Stimulated activated CD8-positive, alpha-beta memory T cell treated with anti-CD3 and anti-CD28 coated beads, Interleukin-15, amount 100 ng/mL, for 4 hours (primary cell): ENCODE measurements around the gene SYNGAP1.

Experiments used
- DNase-seq, 2 donors: peaks; one replicate each; pipeline ENCODE4 v3.0.0-alpha.2; 2020; ENCODE audit warnings: low read depth in 2 of 2

Gene SYNGAP1

GRCh38 chr6:33438978-33439594 lies 19.2 kb downstream of the SYNGAP1 start:
- DNase-seq: no peak

GRCh38 chr6:33439956-33440648 lies 20.2 kb downstream of the SYNGAP1 start:
- no peak for DNase-seq

- DNase-seq: no peak
Observed at GRCh38 chr6:33440649-33441309, 20.9 kb downstream of the SYNGAP1 start.

GRCh38 chr6:33441457-33441856 lies 21.6 kb downstream of the SYNGAP1 start:
- DNase-seq: no peak

- no peak for DNase-seq
Observed at GRCh38 chr6:33442283-33442682, 22.4 kb downstream of the SYNGAP1 start.

- DNase-seq: no peak
Observed at GRCh38 chr6:33443025-33443424, 23.2 kb downstream of the SYNGAP1 start.

GRCh38 chr6:33443619-33444504 lies 24.0 kb downstream of the SYNGAP1 start:
- no peak for DNase-seq

GRCh38 chr6:33445119-33445603 lies 25.3 kb downstream of the SYNGAP1 start:
- no peak for DNase-seq

- DNase-seq: no peak
Observed at GRCh38 chr6:33446356-33446755, 26.5 kb downstream of the SYNGAP1 start.

GRCh38 chr6:33450434-33450833 lies 30.6 kb downstream of the SYNGAP1 start:
- no peak for DNase-seq

- no peak for DNase-seq
Observed at GRCh38 chr6:33451606-33452005, 31.7 kb downstream of the SYNGAP1 start.

GRCh38 chr6:33452496-33452895 lies 32.6 kb downstream of the SYNGAP1 start:
- no peak for DNase-seq

GRCh38 chr6:33453393-33454008 lies 33.6 kb downstream of the SYNGAP1 start:
- no peak for DNase-seq

GRCh38 chr6:33454009-33454946 lies 34.4 kb downstream of the SYNGAP1 start, which contains the start of gene ZBTB9:
ZBTB9 (plus strand) TSS chr6:33454576; CDS start chr6:33455101, 525 bp downstream.
- peak; percentile 87 to 89 for DNase-seq

GRCh38 chr6:33455051-33455450 lies 35.2 kb downstream of the SYNGAP1 start:
- no peak for DNase-seq

- DNase-seq: no peak
Observed at GRCh38 chr6:33456156-33456555, 36.3 kb downstream of the SYNGAP1 start.

GRCh38 chr6:33458676-33459075 lies 38.8 kb downstream of the SYNGAP1 start:
- DNase-seq: no peak

- DNase-seq: no peak
Observed at GRCh38 chr6:33459226-33459625, 39.4 kb downstream of the SYNGAP1 start.

- no peak for DNase-seq
Observed at GRCh38 chr6:33466075-33466735, 46.3 kb downstream of the SYNGAP1 start.

GRCh38 chr6:33467091-33467490 lies 47.2 kb downstream of the SYNGAP1 start:
- no peak for DNase-seq
